NB4 (cell line): ENCODE results near the gene KCNAB1.
"Not testable (repeated sequence)": the region's sequence is repeated elsewhere in the genome, so short reads cannot be mapped to it uniquely, and the experiment has no call there.

Experiments used
- DNase-seq: peaks from one replicate; pipeline ENCODE4 v3.0.0; 2010; ENCODE audit warnings: low read depth
- H3K4me3 ChIP-seq: one replicate; pipeline ENCODE4 v1.5.1; 2011; ENCODE audit warnings: mild to moderate bottlenecking, low read depth, low read length, moderate library complexity
- CTCF ChIP-seq: IDR thresholded peaks from one replicate; pipeline ENCODE4 v1.5.1; 2012; ENCODE audit warnings: low read depth, low read length
- MAX ChIP-seq: IDR thresholded peaks from 2 replicates; pipeline ENCODE4 v1.6.1; 2011; ENCODE audit warnings: low read depth, low read length
- MYC ChIP-seq: IDR thresholded peaks from 2 replicates; pipeline ENCODE4 v1.6.1; 2011; ENCODE audit warnings: low read depth, low read length
- POLR2A ChIP-seq: IDR thresholded peaks from 2 replicates; pipeline ENCODE4 v1.6.1; 2011; ENCODE audit warnings: mild to moderate bottlenecking; ENCODE audit not compliant: insufficient read length; ENCODE audit errors: extremely low read depth

KCNAB1 gene

GRCh38 chr3:156189927-156190326, 69.5 kb downstream of the KCNAB1 start:
- TF ChIP-seq POLR2A: no peak
- TF ChIP-seq MYC: no peak
- no peak for TF ChIP-seq MAX
- no peak for TF ChIP-seq CTCF
- H3K4me3 ChIP-seq: no peak overlapping the region
- no peak for DNase-seq

GRCh38 chr3:156194945-156195344, 74.6 kb downstream of the KCNAB1 start:
- not testable (repeated sequence) for H3K4me3 ChIP-seq, DNase-seq

GRCh38 chr3:156197152-156197551, 76.8 kb downstream of the KCNAB1 start:
- not testable (repeated sequence) for H3K4me3 ChIP-seq, DNase-seq

- no peak for DNase-seq
- no peak overlapping the region for H3K4me3 ChIP-seq
- TF ChIP-seq CTCF (no peak), POLR2A (no peak), MYC (no peak), MAX (no peak)
Measured at GRCh38 chr3:156201411-156202405, 81.3 kb downstream of the KCNAB1 start.

- H3K4me3 ChIP-seq: no peak overlapping the region
- TF ChIP-seq POLR2A: no peak
- TF ChIP-seq MYC: no peak
- TF ChIP-seq CTCF: no peak
- no peak for TF ChIP-seq MAX
- DNase-seq: no peak
Measured at GRCh38 chr3:156206157-156206556, 85.8 kb downstream of the KCNAB1 start.

GRCh38 chr3:156207802-156208685, 87.7 kb downstream of the KCNAB1 start:
- TF ChIP-seq POLR2A (no peak), CTCF (no peak), MYC (no peak), MAX (no peak)
- DNase-seq: no peak
- H3K4me3 ChIP-seq: no peak overlapping the region
